ENCODE measurements around the gene SH2D4B. TPM values are rescaled to one million over a fixed set of nuclear protein-coding genes. Genes with fewer than 3 reads are reported as not detected.

SH2D4B gene
- total RNA-seq, 1 experiment from 2014 or later: 0.24 TPM

GRCh38 chr10:80544316-80544953 lies 6.7 kb downstream of the SH2D4B start:
- H3K4me2 ChIP-seq: no peak overlapping the region
- H3K9me2 ChIP-seq (ENCODE audit: insufficient read depth): no peaks in the 10 kb centered on the region
- POLR2A ChIA-PET (ENCODE audit: unreplicated experiment): no interaction called here
- no peaks in the 10 kb centered on the region for H3K27me3 ChIP-seq (ENCODE audit: insufficient read depth, low read depth)
- no peaks in the 10 kb centered on the region for H4K20me1 ChIP-seq (ENCODE audit: insufficient read depth)
- H3K36me3 ChIP-seq (ENCODE audit: low read depth): no peaks in the 10 kb centered on the region
- H3K79me2 ChIP-seq (ENCODE audit: low read depth): no peaks in the 10 kb centered on the region
- intact Hi-C loops (cut with micrococcal nuclease; ENCODE audit: unreplicated experiment): no loop called here
- no peak for DNase-seq
- H3K27ac ChIP-seq: no peak overlapping the region
- CTCF ChIA-PET: no interaction called here
- no peak for TF ChIP-seq CTCF (conservative IDR thresholded peaks at IDR 0.05)
- TF ChIP-seq EZH2 (IDR thresholded peaks at IDR 0.05; ENCODE audit: low read depth): no peak
- H3K4me3 ChIP-seq: no peak overlapping the region
- no peak overlapping the region for H2AFZ ChIP-seq
- H3K4me1 ChIP-seq (replicated peaks; ENCODE audit: insufficient read depth): no peaks in the 10 kb centered on the region
- BruUV-seq (replicated peaks): no TSS peak
- H3K9me3 ChIP-seq (ENCODE audit: insufficient read depth, low read depth): no peaks in the 10 kb centered on the region
- H3F3A ChIP-seq (ENCODE audit: insufficient read depth, low read depth): no peaks in the 10 kb centered on the region

- H3K4me3 ChIP-seq: no peak overlapping the region
- H3K27ac ChIP-seq: no peak overlapping the region
- CTCF ChIA-PET: no interaction called here
- H3F3A ChIP-seq (ENCODE audit: insufficient read depth, low read depth): no peaks in the 10 kb centered on the region
- H3K4me2 ChIP-seq: no peak overlapping the region
- H2AFZ ChIP-seq: no peak overlapping the region
- POLR2A ChIA-PET (ENCODE audit: unreplicated experiment): no interaction called here
- TF ChIP-seq CTCF (conservative IDR thresholded peaks at IDR 0.05): no peak
- no peak for TF ChIP-seq EZH2 (IDR thresholded peaks at IDR 0.05; ENCODE audit: low read depth)
- no peaks in the 10 kb centered on the region for H3K4me1 ChIP-seq (replicated peaks; ENCODE audit: insufficient read depth)
- intact Hi-C loops (cut with micrococcal nuclease; ENCODE audit: unreplicated experiment): no loop called here
- no TSS peak for BruUV-seq (replicated peaks)
- H3K36me3 ChIP-seq (ENCODE audit: low read depth): no peaks in the 10 kb centered on the region
- no peaks in the 10 kb centered on the region for H3K27me3 ChIP-seq (ENCODE audit: insufficient read depth, low read depth)
- H4K20me1 ChIP-seq (ENCODE audit: insufficient read depth): no peaks in the 10 kb centered on the region
- no peaks in the 10 kb centered on the region for H3K9me3 ChIP-seq (ENCODE audit: insufficient read depth, low read depth)
- no peak for DNase-seq
- H3K9me2 ChIP-seq (ENCODE audit: insufficient read depth): no peaks in the 10 kb centered on the region
- H3K79me2 ChIP-seq (ENCODE audit: low read depth): no peaks in the 10 kb centered on the region
These were observed 7.7 kb downstream of the SH2D4B start for GRCh38 chr10:80545258-80545881.

- no peaks in the 10 kb centered on the region for H3K27me3 ChIP-seq (ENCODE audit: insufficient read depth, low read depth)
- DNase-seq: no peak
- ChIA-PET CTCF (no interaction called here), POLR2A (ENCODE audit: unreplicated experiment) (no interaction called here)
- no peak overlapping the region for H3K4me3 ChIP-seq
- H4K20me1 ChIP-seq (ENCODE audit: insufficient read depth): no peaks in the 10 kb centered on the region
- no peak overlapping the region for H3K27ac ChIP-seq
- BruUV-seq (replicated peaks): no TSS peak
- intact Hi-C loops (cut with micrococcal nuclease; ENCODE audit: unreplicated experiment): no loop called here
- no peaks in the 10 kb centered on the region for H3K9me3 ChIP-seq (ENCODE audit: insufficient read depth, low read depth)
- H3K4me1 ChIP-seq (replicated peaks; ENCODE audit: insufficient read depth): peaks cover 9% of the 10 kb centered on the region
- no peaks in the 10 kb centered on the region for H3K36me3 ChIP-seq (ENCODE audit: low read depth)
- peak overlapping the region; percentile 47 for H3K4me2 ChIP-seq
- TF ChIP-seq CTCF (conservative IDR thresholded peaks at IDR 0.05) (no peak), EZH2 (IDR thresholded peaks at IDR 0.05; ENCODE audit: low read depth) (no peak)
- no peaks in the 10 kb centered on the region for H3K9me2 ChIP-seq (ENCODE audit: insufficient read depth)
- H3F3A ChIP-seq (ENCODE audit: insufficient read depth, low read depth): no peaks in the 10 kb centered on the region
- no peaks in the 10 kb centered on the region for H3K79me2 ChIP-seq (ENCODE audit: low read depth)
- peak overlapping the region; percentile 3; the same call in 1 of the 2 replicates for H2AFZ ChIP-seq
These were observed 14.5 kb downstream of the SH2D4B start for GRCh38 chr10:80552151-80552646.

All from PC-9 (cell line).